HEK293 (cell line): ENCODE results near the gene PLEKHJ1.

Experiments
- CTCF ChIA-PET: fragments of 350-600 bp; formaldehyde crosslinking; extraction: SDS; loops from one replicate; lab custom pipeline; 2021; ENCODE audit warnings: antibody characterized with exemption; lab: Yijun Ruan, JAX
- POLR2A ChIA-PET: fragments of 300-600 bp; formaldehyde crosslinking; extraction: SDS; loops from one replicate; lab custom pipeline; 2020; ENCODE audit warnings: antibody characterized with exemption, inconsistent platforms; lab: Yijun Ruan, JAX
- H3K27ac ChIP-seq: fragments of 200-500 bp; sonication (Bioruptor generic); 2 replicates; pipeline ENCODE4 v1.5.1; 2014; ENCODE audit warnings: low read depth, low read length, control low read depth, inconsistent platforms; ENCODE audit errors: extremely low read depth
- H3K36me3 ChIP-seq, 2 experiments: fragments of 200-500 bp in 1 of 2; sonication (Bioruptor generic) in 1 of 2; 1 replicate in 1 of 2; 2 replicates in 1 of 2; pipeline ENCODE4 v1.5.1; 2014 to 2017; ENCODE audit warnings: inconsistent platforms in 2 of 2, low read length in 2 of 2; ENCODE audit not compliant: control insufficient read depth in 2 of 2, insufficient read depth in 1 of 2
- H3K4me1 ChIP-seq: fragments of 200-500 bp; sonication (Bioruptor generic); 2 replicates; pipeline ENCODE4 v1.5.1; 2014; ENCODE audit warnings: mild to moderate bottlenecking, low read length, inconsistent platforms; ENCODE audit not compliant: control insufficient read depth, insufficient read depth
- H3K4me3 ChIP-seq: 2 replicates; pipeline ENCODE4 v1.5.1; 2011; ENCODE audit warnings: low read depth, mild to moderate bottlenecking, control low read depth, low read length, moderate library complexity
- H3K9me3 ChIP-seq: fragments of 200-500 bp; sonication (Bioruptor generic); 2 replicates; pipeline ENCODE4 v1.5.1; 2014; ENCODE audit warnings: low read depth, low read length, inconsistent platforms; ENCODE audit not compliant: control insufficient read depth, insufficient read depth
- GLI2 ChIP-seq: fragments of 450-650 bp; formaldehyde crosslinking; IDR thresholded peaks from 2 replicates; pipeline ENCODE4; 2017; ENCODE audit warnings: missing biosample characterization, missing genetic modification characterization, low read depth, borderline replicate concordance
- HIC1 ChIP-seq: fragments of 450-650 bp; formaldehyde crosslinking; IDR thresholded peaks from 2 replicates; pipeline ENCODE4 v1.5.1; 2016; ENCODE audit warnings: missing biosample characterization, missing genetic modification characterization
- HOXA7 ChIP-seq: sonication (generic); formaldehyde crosslinking; IDR thresholded peaks from 2 replicates; pipeline ENCODE4 v1.8.1; 2022; ENCODE audit warnings: missing genetic modification reagents, borderline replicate concordance
- KLF8 ChIP-seq: fragments of 450-650 bp; formaldehyde crosslinking; IDR thresholded peaks from 2 replicates; pipeline ENCODE4 v1.5.1; 2016; ENCODE audit warnings: missing biosample characterization, missing genetic modification characterization
- RBAK ChIP-seq: fragments of 450-650 bp; formaldehyde crosslinking; IDR thresholded peaks from 2 replicates; pipeline ENCODE4 v1.5.1; 2016; ENCODE audit warnings: missing biosample characterization, missing genetic modification characterization
- TRIM28 ChIP-seq: IDR thresholded peaks from 2 replicates; pipeline ENCODE4 v1.6.1; 2011; ENCODE audit warnings: low read length, control low read depth, borderline replicate concordance
- ZNF114 ChIP-seq: fragments of 450-650 bp; formaldehyde crosslinking; IDR thresholded peaks from 2 replicates; pipeline ENCODE4 v1.5.0; 2017; ENCODE audit warnings: missing biosample characterization, missing genetic modification characterization
- ZNF221 ChIP-seq: fragments of 450-650 bp; formaldehyde crosslinking; IDR thresholded peaks from 2 replicates; pipeline ENCODE4 v1.5.1; 2017; ENCODE audit warnings: missing biosample characterization, missing genetic modification characterization, borderline replicate concordance
- ZNF26 ChIP-seq: fragments of 450-650 bp; formaldehyde crosslinking; IDR thresholded peaks from 2 replicates; pipeline ENCODE4 v1.5.1; 2016; ENCODE audit warnings: missing biosample characterization, missing genetic modification characterization
- ZNF341 ChIP-seq: fragments of 450-650 bp; formaldehyde crosslinking; IDR thresholded peaks from 2 replicates; pipeline ENCODE4; 2016; ENCODE audit warnings: low read depth, missing biosample characterization, missing genetic modification characterization
- ZNF48 ChIP-seq: fragments of 450-650 bp; formaldehyde crosslinking; IDR thresholded peaks from 2 replicates; pipeline ENCODE4 v1.5.1; 2016; ENCODE audit warnings: missing biosample characterization, missing genetic modification characterization
- ZNF510 ChIP-seq: fragments of 450-650 bp; formaldehyde crosslinking; IDR thresholded peaks from 2 replicates; pipeline ENCODE4 v1.5.1; 2018; ENCODE audit warnings: mild to moderate bottlenecking, missing genetic modification characterization, missing biosample characterization; ENCODE audit not compliant: insufficient replicate concordance
- ZNF639 ChIP-seq: fragments of 450-650 bp; formaldehyde crosslinking; IDR thresholded peaks from 2 replicates; pipeline ENCODE4 v1.5.1; 2016; ENCODE audit warnings: missing biosample characterization, missing genetic modification characterization
- ZSCAN5A ChIP-seq: fragments of 450-650 bp; formaldehyde crosslinking; IDR thresholded peaks from 2 replicates; pipeline ENCODE4 v1.5.1; 2016; ENCODE audit warnings: missing biosample characterization, missing genetic modification characterization
- ZXDB ChIP-seq: fragments of 450-650 bp; formaldehyde crosslinking; IDR thresholded peaks from 2 replicates; pipeline ENCODE4 v1.5.1; 2016; ENCODE audit warnings: missing biosample characterization, missing genetic modification characterization

Gene PLEKHJ1

GRCh38 chr19:2188708-2189385 is 47.3 kb downstream of the PLEKHJ1 start:
- Histone ChIP-seq H3K9me3 (no peaks in the 10 kb centered on the region), H3K27ac (no peak overlapping the region), H3K36me3 (peaks cover 8 to 70% of the 10 kb centered on the region in 2 experiments; a peak in 2 of 3 replicates), H3K4me1 (no peaks in the 10 kb centered on the region), H3K4me3 (no peak overlapping the region)
- ChIA-PET CTCF (no interaction called here), POLR2A (no interaction called here)
- TF ChIP-seq KLF8 (tag by site-specific recombination) (no peak), HIC1 (tag by site-specific recombination) (peak; percentile 30; the same call in 1 of the 2 replicates)

- no peaks in the 10 kb centered on the region for H3K9me3 ChIP-seq
- H3K36me3 ChIP-seq, result peaks cover 3 to 60% of the 10 kb centered on the region in 2 experiments; a peak in 2 of 3 replicates
- CTCF ChIA-PET, result interaction anchor here (0.6 kb wide), 1 partner anchor 76 kb away, joined by 3 read pairs; no protein-coding TSS in a partner anchor
- H3K4me1 ChIP-seq, result no peaks in the 10 kb centered on the region
- TF ChIP-seq RBAK (tag by site-specific recombination) (no peak), TRIM28 (no peak), ZNF221 (tag by site-specific recombination) (no peak), ZNF510 (no peak), ZNF639 (tag by site-specific recombination) (no peak), GLI2 (no peak), ZXDB (tag by site-specific recombination) (no peak), ZNF48 (tag by site-specific recombination) (no peak), ZNF26 (tag by site-specific recombination) (no peak), HOXA7 (CRISPR knock-in tag) (no peak), ZSCAN5A (tag by site-specific recombination) (no peak), ZNF114 (tag by site-specific recombination) (no peak), ZNF341 (tag by site-specific recombination) (no peak)
- TF ChIP-seq, all 188 proteins: peak for 0
- POLR2A ChIA-PET, result no interaction called here
- H3K27ac ChIP-seq, result no peak overlapping the region
- H3K4me3 ChIP-seq, result no peak overlapping the region
Measured at GRCh38 chr19:2187159-2187558, 49.0 kb downstream of the PLEKHJ1 start.
